22Rv1 (cell line): ENCODE data around the gene ATP2C2.

Experiments
- ZFX ChIP-seq: fragments of 450-650 bp; IDR thresholded peaks from 2 replicates; pipeline ENCODE4 v1.6.1; 2017; ENCODE audit warnings: antibody characterized with exemption, borderline replicate concordance
- TF ChIP-seq, protein P1 (sequence below): fragments of 450-650 bp; IDR thresholded peaks from 2 replicates; pipeline ENCODE4 v1.5.1; 2017; ENCODE audit warnings: mild to moderate bottlenecking

DNA sequence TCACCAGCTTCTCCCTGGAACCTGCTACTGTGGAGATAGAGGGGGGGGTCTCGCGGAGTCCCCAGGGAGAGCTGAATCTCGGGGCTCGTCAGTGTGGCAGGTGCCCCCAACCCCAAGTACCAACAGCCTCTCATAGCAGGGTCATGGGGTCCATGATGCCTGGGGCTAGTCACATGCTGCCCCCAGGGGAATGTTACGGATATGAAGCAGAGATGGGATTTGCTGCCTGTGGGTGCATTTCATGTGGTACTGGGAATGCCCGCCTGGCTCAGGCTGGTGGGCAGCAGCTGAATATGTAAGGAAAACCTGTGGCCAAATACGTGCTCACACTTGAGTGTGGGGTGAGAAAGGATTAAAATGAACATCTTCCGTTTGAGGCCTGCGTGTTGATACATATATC is 86.7 kb downstream of the ATP2C2 start:
- TF ChIP-seq, protein P1, sequence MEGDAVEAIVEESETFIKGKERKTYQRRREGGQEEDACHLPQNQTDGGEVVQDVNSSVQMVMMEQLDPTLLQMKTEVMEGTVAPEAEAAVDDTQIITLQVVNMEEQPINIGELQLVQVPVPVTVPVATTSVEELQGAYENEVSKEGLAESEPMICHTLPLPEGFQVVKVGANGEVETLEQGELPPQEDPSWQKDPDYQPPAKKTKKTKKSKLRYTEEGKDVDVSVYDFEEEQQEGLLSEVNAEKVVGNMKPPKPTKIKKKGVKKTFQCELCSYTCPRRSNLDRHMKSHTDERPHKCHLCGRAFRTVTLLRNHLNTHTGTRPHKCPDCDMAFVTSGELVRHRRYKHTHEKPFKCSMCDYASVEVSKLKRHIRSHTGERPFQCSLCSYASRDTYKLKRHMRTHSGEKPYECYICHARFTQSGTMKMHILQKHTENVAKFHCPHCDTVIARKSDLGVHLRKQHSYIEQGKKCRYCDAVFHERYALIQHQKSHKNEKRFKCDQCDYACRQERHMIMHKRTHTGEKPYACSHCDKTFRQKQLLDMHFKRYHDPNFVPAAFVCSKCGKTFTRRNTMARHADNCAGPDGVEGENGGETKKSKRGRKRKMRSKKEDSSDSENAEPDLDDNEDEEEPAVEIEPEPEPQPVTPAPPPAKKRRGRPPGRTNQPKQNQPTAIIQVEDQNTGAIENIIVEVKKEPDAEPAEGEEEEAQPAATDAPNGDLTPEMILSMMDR = no peak
- no peak for TF ChIP-seq ZFX
